WTC11 (cell line): ENCODE measurements around the gene CBLB. TPM values are rescaled to one million over a fixed set of nuclear protein-coding genes. Genes with fewer than 3 reads are reported as not detected.

Experiments used
- ATAC-seq: fragments of 200-7000 bp; cut with Tn5 transposase; 2 replicates; pipeline ENCODE4 v1.10.0; 2021; ENCODE audit warnings: mild to moderate bottlenecking, moderate library complexity
- CTCF ChIA-PET: fragments of 300-600 bp; sonication (Branson Sonifier 250); formaldehyde crosslinking; loops from one replicate; lab custom pipeline; 2021; ENCODE audit warnings: antibody characterized with exemption; lab: Charles Lee
- POLR2A ChIA-PET: fragments of 350-600 bp; sonication (Branson Sonifier 250); formaldehyde crosslinking; loops from one replicate; lab custom pipeline; 2021; ENCODE audit warnings: antibody characterized with exemption; lab: Charles Lee
- DNase-seq: peaks from one replicate; pipeline ENCODE4 v3.0.0; 2021; ENCODE audit warnings: low spot score
- H3K27ac Mint-ChIP-seq: 2 replicates; pipeline ENCODE4 v1.8.0; 2021; ENCODE audit warnings: mixed read lengths
- H3K27me3 Mint-ChIP-seq: 2 replicates; pipeline ENCODE4 v1.8.0; 2021; ENCODE audit warnings: low read depth, mild to moderate bottlenecking, moderate library complexity, mixed read lengths
- H3K36me3 Mint-ChIP-seq: 2 replicates; pipeline ENCODE4 v1.8.0; 2021; ENCODE audit warnings: mixed read lengths
- H3K4me1 Mint-ChIP-seq: 2 replicates; pipeline ENCODE4 v1.8.0; 2022; ENCODE audit warnings: mixed read lengths
- H3K4me3 Mint-ChIP-seq: 2 replicates; pipeline ENCODE4 v1.8.0; 2021; ENCODE audit warnings: mild to moderate bottlenecking, moderate library complexity, mixed read lengths
- H3K9me3 Mint-ChIP-seq: 2 replicates; pipeline ENCODE4 v1.8.0; 2021; ENCODE audit warnings: mixed read lengths
- ESRRA ChIP-seq: sonication (generic); formaldehyde crosslinking; IDR thresholded peaks from 2 replicates; pipeline ENCODE4 v1.8.1; 2022; ENCODE audit warnings: mild to moderate bottlenecking, missing genetic modification reagents, borderline replicate concordance
- JUN ChIP-seq: sonication (generic); formaldehyde crosslinking; IDR thresholded peaks from 2 replicates; pipeline ENCODE4 v1.8.0; 2023; ENCODE audit warnings: mild to moderate bottlenecking, missing genetic modification reagents
- MXD4 ChIP-seq: fragments of 250-450 bp; sonication (Bioruptor Pico); IDR thresholded peaks from 2 replicates; pipeline ENCODE4 v1.8.0; 2021; ENCODE audit warnings: mild to moderate bottlenecking, moderate library complexity, borderline replicate concordance
- NFE2L1 ChIP-seq: sonication (generic); formaldehyde crosslinking; IDR thresholded peaks from 2 replicates; pipeline ENCODE4 v1.8.1; 2023; ENCODE audit warnings: missing genetic modification reagents
- NFYB ChIP-seq: sonication (generic); formaldehyde crosslinking; conservative IDR thresholded peaks from 2 replicates; pipeline ENCODE4 v1.8.0; 2022; ENCODE audit warnings: low read depth, missing genetic modification reagents
- NR1H2 ChIP-seq: sonication (generic); formaldehyde crosslinking; IDR thresholded peaks from 2 replicates; pipeline ENCODE4 v1.9.0; 2021; ENCODE audit warnings: mild to moderate bottlenecking, moderate library complexity, missing genetic modification reagents
- NR2C2 ChIP-seq: sonication (generic); formaldehyde crosslinking; IDR thresholded peaks from 2 replicates; pipeline ENCODE4 v1.8.0; 2022; ENCODE audit warnings: mild to moderate bottlenecking, missing genetic modification reagents
- NR3C1 ChIP-seq: sonication (generic); formaldehyde crosslinking; conservative IDR thresholded peaks from 2 replicates; pipeline ENCODE4 v1.8.1; 2023; ENCODE audit warnings: low read depth, mild to moderate bottlenecking, missing genetic modification reagents
- OVOL2 ChIP-seq: fragments of 250-450 bp; sonication (Bioruptor Pico); IDR thresholded peaks from 2 replicates; pipeline ENCODE4 v1.9.0; 2021; ENCODE audit warnings: mild to moderate bottlenecking, borderline replicate concordance
- ZNF121 ChIP-seq: sonication (generic); formaldehyde crosslinking; IDR thresholded peaks from 2 replicates; pipeline ENCODE4 v1.8.0; 2023; ENCODE audit warnings: missing genetic modification reagents
- total RNA-seq: library from RNA; stranded (reverse); gene quantifications from 3 replicates; pipeline ENCODE4 v1.2.3, GENCODE V29; 2021
- TF ChIP-seq, protein P1 (sequence below): sonication (generic); formaldehyde crosslinking; IDR thresholded peaks from 2 replicates; pipeline ENCODE4 v1.8.0; 2023; ENCODE audit warnings: missing genetic modification reagents, mild to moderate bottlenecking, borderline replicate concordance
- TF ChIP-seq, protein P2 (sequence below): sonication (generic); formaldehyde crosslinking; conservative IDR thresholded peaks from 2 replicates; pipeline ENCODE4 v1.8.1; 2023; ENCODE audit warnings: mild to moderate bottlenecking, low read depth, missing genetic modification reagents, moderate library complexity
- TF ChIP-seq, protein P3 (sequence below): sonication (generic); formaldehyde crosslinking; IDR thresholded peaks from 2 replicates; pipeline ENCODE4 v1.8.1; 2022; ENCODE audit warnings: missing genetic modification reagents, borderline replicate concordance
- TF ChIP-seq, protein P4 (sequence below): fragments of 250-450 bp; sonication (Bioruptor Pico); IDR thresholded peaks from 2 replicates; pipeline ENCODE4 v1.9.0; 2021; ENCODE audit warnings: moderate library complexity, mild to moderate bottlenecking, inconsistent platforms, borderline replicate concordance
- TF ChIP-seq, protein P5 (sequence below): sonication (generic); formaldehyde crosslinking; IDR thresholded peaks from 2 replicates; pipeline ENCODE4 v1.8.1; 2023; ENCODE audit warnings: mild to moderate bottlenecking, missing genetic modification reagents, moderate library complexity
- TF ChIP-seq, protein P6 (sequence below): sonication (generic); formaldehyde crosslinking; IDR thresholded peaks from 2 replicates; pipeline ENCODE4 v1.8.1; 2022; ENCODE audit warnings: mild to moderate bottlenecking, moderate library complexity, missing genetic modification reagents
- TF ChIP-seq, protein P7 (sequence below): sonication (generic); formaldehyde crosslinking; IDR thresholded peaks from 2 replicates; pipeline ENCODE4 v1.8.0; 2022; ENCODE audit warnings: mild to moderate bottlenecking, missing genetic modification reagents

The CBLB gene
- total RNA-seq, 1 experiment from 2014 or later: 19.8 TPM

DNA sequence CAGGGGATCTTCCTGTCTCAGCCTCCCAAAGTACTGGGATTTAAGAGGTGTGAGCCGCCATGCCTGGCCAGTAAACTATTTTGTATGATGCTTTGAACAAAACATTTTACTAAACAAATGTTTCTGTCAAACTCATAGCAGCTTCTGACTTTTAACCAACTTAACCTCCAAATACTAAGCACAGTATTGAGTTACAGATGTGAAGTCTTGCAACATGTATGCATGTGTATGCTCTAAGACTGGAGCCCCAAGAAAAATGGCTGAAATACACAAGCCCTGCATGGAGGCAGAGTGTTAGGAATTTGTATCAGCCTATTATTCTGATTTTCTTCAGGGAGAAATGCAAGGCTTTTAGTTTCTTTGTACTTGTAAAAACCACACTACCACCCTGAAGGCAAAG is 137.1 kb downstream of the CBLB start (continued):
- TF ChIP-seq, protein P1, sequence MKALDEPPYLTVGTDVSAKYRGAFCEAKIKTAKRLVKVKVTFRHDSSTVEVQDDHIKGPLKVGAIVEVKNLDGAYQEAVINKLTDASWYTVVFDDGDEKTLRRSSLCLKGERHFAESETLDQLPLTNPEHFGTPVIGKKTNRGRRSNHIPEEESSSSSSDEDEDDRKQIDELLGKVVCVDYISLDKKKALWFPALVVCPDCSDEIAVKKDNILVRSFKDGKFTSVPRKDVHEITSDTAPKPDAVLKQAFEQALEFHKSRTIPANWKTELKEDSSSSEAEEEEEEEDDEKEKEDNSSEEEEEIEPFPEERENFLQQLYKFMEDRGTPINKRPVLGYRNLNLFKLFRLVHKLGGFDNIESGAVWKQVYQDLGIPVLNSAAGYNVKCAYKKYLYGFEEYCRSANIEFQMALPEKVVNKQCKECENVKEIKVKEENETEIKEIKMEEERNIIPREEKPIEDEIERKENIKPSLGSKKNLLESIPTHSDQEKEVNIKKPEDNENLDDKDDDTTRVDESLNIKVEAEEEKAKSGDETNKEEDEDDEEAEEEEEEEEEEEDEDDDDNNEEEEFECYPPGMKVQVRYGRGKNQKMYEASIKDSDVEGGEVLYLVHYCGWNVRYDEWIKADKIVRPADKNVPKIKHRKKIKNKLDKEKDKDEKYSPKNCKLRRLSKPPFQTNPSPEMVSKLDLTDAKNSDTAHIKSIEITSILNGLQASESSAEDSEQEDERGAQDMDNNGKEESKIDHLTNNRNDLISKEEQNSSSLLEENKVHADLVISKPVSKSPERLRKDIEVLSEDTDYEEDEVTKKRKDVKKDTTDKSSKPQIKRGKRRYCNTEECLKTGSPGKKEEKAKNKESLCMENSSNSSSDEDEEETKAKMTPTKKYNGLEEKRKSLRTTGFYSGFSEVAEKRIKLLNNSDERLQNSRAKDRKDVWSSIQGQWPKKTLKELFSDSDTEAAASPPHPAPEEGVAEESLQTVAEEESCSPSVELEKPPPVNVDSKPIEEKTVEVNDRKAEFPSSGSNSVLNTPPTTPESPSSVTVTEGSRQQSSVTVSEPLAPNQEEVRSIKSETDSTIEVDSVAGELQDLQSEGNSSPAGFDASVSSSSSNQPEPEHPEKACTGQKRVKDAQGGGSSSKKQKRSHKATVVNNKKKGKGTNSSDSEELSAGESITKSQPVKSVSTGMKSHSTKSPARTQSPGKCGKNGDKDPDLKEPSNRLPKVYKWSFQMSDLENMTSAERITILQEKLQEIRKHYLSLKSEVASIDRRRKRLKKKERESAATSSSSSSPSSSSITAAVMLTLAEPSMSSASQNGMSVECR (CRISPR knock-in tag): no peak
- no peak for TF ChIP-seq JUN (CRISPR knock-in tag)
- TF ChIP-seq, protein P2, sequence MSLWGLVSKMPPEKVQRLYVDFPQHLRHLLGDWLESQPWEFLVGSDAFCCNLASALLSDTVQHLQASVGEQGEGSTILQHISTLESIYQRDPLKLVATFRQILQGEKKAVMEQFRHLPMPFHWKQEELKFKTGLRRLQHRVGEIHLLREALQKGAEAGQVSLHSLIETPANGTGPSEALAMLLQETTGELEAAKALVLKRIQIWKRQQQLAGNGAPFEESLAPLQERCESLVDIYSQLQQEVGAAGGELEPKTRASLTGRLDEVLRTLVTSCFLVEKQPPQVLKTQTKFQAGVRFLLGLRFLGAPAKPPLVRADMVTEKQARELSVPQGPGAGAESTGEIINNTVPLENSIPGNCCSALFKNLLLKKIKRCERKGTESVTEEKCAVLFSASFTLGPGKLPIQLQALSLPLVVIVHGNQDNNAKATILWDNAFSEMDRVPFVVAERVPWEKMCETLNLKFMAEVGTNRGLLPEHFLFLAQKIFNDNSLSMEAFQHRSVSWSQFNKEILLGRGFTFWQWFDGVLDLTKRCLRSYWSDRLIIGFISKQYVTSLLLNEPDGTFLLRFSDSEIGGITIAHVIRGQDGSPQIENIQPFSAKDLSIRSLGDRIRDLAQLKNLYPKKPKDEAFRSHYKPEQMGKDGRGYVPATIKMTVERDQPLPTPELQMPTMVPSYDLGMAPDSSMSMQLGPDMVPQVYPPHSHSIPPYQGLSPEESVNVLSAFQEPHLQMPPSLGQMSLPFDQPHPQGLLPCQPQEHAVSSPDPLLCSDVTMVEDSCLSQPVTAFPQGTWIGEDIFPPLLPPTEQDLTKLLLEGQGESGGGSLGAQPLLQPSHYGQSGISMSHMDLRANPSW (CRISPR knock-in tag): no peak
- TF ChIP-seq, protein P3, sequence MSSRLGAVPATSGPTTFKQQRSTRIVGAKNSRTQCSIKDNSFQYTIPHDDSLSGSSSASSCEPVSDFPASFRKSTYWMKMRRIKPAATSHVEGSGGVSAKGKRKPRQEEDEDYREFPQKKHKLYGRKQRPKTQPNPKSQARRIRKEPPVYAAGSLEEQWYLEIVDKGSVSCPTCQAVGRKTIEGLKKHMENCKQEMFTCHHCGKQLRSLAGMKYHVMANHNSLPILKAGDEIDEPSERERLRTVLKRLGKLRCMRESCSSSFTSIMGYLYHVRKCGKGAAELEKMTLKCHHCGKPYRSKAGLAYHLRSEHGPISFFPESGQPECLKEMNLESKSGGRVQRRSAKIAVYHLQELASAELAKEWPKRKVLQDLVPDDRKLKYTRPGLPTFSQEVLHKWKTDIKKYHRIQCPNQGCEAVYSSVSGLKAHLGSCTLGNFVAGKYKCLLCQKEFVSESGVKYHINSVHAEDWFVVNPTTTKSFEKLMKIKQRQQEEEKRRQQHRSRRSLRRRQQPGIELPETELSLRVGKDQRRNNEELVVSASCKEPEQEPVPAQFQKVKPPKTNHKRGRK (CRISPR knock-in tag): no peak
- TF ChIP-seq OVOL2 (CRISPR knock-in tag): no peak
- TF ChIP-seq MXD4 (CRISPR knock-in tag): no peak

DNA sequence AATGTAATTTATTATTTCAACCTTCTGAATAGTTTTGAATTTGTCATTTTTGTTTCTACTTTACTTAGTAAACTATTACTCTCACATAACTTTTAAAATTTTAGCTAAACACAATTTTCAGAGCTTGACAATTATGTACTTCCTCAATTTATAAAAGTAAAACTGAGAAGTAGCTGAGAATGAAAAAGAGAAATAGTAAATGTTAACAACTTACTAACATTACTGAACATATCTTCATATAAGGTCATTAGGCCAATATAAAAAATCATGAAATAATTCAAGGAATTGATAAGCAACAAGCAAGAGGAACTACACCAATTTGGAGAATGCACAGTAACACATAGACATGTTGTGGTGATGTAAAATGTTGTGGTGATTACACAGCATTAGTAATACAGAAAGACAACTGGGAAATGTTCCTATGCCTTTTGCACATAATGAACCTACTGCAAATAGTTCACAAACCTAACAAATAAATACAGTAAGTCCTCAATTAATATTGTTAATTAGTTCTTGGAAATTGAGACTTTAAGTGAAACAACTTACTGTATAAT is 137.9 kb downstream of the CBLB start:
- no peak for TF ChIP-seq NR3C1 (CRISPR knock-in tag)
- TF ChIP-seq, protein P4, sequence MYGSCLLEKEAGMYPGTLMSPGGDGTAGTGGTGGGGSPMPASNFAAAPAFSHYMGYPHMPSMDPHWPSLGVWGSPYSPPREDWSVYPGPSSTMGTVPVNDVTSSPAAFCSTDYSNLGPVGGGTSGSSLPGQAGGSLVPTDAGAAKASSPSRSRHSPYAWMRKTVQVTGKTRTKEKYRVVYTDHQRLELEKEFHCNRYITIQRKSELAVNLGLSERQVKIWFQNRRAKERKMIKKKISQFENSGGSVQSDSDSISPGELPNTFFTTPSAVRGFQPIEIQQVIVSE (CRISPR knock-in tag): no peak
- Mint-ChIP-seq H3K9me3 (peaks cover 17% of the 10 kb centered on the region), H3K27me3 (no peaks in the 10 kb centered on the region), H3K4me3 (no peak overlapping the region), H3K4me1 (no peaks in the 10 kb centered on the region), H3K36me3 (peaks cover 22% of the 10 kb centered on the region), H3K27ac (no peak overlapping the region)
- ChIA-PET POLR2A (no interaction called here), CTCF (no interaction called here)
- no peak for DNase-seq
- ATAC-seq: no peak

DNA sequence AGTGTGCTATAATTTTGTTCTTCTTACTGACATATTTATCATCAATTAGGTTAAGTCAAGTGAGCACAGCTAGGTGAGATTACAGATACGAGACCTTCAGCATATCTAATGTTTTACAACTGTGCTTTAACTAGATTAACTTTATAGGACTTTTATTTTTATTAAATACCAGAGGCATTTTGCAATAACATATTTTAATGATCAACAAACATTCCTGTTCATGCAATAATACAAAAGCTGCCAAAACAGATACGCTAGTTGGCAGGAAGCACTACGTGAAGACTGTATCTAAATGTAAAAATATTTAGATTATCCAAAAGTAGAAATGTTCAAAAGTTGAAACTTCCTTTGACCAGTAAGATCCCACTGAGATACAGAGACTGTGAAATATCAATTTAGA is 139.1 kb downstream of the CBLB start:
- H3K36me3 Mint-ChIP-seq: peaks cover 22% of the 10 kb centered on the region
- peaks cover 17% of the 10 kb centered on the region for H3K9me3 Mint-ChIP-seq
- no peak for DNase-seq
- ChIA-PET POLR2A (no interaction called here), CTCF (no interaction called here)
- no peaks in the 10 kb centered on the region for H3K4me1 Mint-ChIP-seq
- no peak overlapping the region for H3K4me3 Mint-ChIP-seq
- no peak overlapping the region for H3K27ac Mint-ChIP-seq
- no peak for ATAC-seq
- no peaks in the 10 kb centered on the region for H3K27me3 Mint-ChIP-seq
- TF ChIP-seq NR2C2 (CRISPR knock-in tag): no peak
- TF ChIP-seq, protein P5, sequence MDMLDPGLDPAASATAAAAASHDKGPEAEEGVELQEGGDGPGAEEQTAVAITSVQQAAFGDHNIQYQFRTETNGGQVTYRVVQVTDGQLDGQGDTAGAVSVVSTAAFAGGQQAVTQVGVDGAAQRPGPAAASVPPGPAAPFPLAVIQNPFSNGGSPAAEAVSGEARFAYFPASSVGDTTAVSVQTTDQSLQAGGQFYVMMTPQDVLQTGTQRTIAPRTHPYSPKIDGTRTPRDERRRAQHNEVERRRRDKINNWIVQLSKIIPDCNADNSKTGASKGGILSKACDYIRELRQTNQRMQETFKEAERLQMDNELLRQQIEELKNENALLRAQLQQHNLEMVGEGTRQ: no peak
- TF ChIP-seq NFE2L1 (CRISPR knock-in tag): no peak
- no peak for TF ChIP-seq ESRRA
- no peak for TF ChIP-seq JUN (CRISPR knock-in tag)
- TF ChIP-seq NR1H2 (CRISPR knock-in tag): no peak
- TF ChIP-seq ZNF121: no peak
- TF ChIP-seq, protein P3 (CRISPR knock-in tag): no peak
- TF ChIP-seq, protein P6, sequence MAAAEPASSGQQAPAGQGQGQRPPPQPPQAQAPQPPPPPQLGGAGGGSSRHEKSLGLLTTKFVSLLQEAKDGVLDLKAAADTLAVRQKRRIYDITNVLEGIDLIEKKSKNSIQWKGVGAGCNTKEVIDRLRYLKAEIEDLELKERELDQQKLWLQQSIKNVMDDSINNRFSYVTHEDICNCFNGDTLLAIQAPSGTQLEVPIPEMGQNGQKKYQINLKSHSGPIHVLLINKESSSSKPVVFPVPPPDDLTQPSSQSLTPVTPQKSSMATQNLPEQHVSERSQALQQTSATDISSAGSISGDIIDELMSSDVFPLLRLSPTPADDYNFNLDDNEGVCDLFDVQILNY (CRISPR knock-in tag): no peak
- TF ChIP-seq, protein P7, sequence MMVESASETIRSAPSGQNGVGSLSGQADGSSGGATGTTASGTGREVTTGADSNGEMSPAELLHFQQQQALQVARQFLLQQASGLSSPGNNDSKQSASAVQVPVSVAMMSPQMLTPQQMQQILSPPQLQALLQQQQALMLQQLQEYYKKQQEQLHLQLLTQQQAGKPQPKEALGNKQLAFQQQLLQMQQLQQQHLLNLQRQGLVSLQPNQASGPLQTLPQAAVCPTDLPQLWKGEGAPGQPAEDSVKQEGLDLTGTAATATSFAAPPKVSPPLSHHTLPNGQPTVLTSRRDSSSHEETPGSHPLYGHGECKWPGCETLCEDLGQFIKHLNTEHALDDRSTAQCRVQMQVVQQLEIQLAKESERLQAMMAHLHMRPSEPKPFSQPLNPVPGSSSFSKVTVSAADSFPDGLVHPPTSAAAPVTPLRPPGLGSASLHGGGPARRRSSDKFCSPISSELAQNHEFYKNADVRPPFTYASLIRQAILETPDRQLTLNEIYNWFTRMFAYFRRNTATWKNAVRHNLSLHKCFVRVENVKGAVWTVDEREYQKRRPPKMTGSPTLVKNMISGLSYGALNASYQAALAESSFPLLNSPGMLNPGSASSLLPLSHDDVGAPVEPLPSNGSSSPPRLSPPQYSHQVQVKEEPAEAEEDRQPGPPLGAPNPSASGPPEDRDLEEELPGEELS (CRISPR knock-in tag): no peak
- no peak for TF ChIP-seq NFYB (CRISPR knock-in tag)
